Adipocyte (in vitro differentiated cells): Measurements from ENCODE around the gene CD99.
A peak's percentile ranks its signal among the peaks of the same experiment; 100 is the strongest.

ENCODE experiments used
- DNase-seq: peaks from one replicate; pipeline ENCODE4 v3.0.0-alpha.2; 2015; ENCODE audit warnings: low read depth
- H3K27me3 ChIP-seq: replicated peaks from 2 replicates; pipeline ENCODE4 v1.7.0; 2013; ENCODE audit warnings: mild to moderate bottlenecking, low read length, moderate library complexity; ENCODE audit not compliant: control insufficient read depth, insufficient read depth
- H3K36me3 ChIP-seq: 2 replicates; pipeline ENCODE4 v1.7.0; 2013; ENCODE audit warnings: low read length, mild to moderate bottlenecking, moderate library complexity; ENCODE audit not compliant: control insufficient read depth, insufficient read depth, severe bottlenecking
- H3K4me1 ChIP-seq: 2 replicates; pipeline ENCODE4 v1.7.0; 2013; ENCODE audit warnings: mild to moderate bottlenecking, low read length, moderate library complexity; ENCODE audit not compliant: control insufficient read depth, insufficient read depth
- H3K4me3 ChIP-seq: 2 replicates; pipeline ENCODE4 v1.7.0; 2013; ENCODE audit warnings: mild to moderate bottlenecking, low read length, moderate library complexity
- H3K9ac ChIP-seq: 2 replicates; pipeline ENCODE4 v1.7.0; 2013; ENCODE audit warnings: mild to moderate bottlenecking, low read length, moderate library complexity
- H3K9me3 ChIP-seq: 2 replicates; pipeline ENCODE4 v1.7.0; 2013; ENCODE audit warnings: mild to moderate bottlenecking, low read length, moderate library complexity; ENCODE audit not compliant: control insufficient read depth

Gene CD99

GRCh38 chrX:2691543-2692220, 587 bp downstream of the CD99 start:
- DNase-seq = peak; percentile 76
- Histone ChIP-seq H3K4me3 (peak overlapping the region; percentile 89), H3K4me1 (peaks cover 34% of the 10 kb centered on the region), H3K9ac (peak overlapping the region; percentile 98), H3K36me3 (no peaks in the 10 kb centered on the region), H3K27me3 (no peaks in the 10 kb centered on the region), H3K9me3 (no peaks in the 10 kb centered on the region)

GRCh38 chrX:2692221-2693112, 1.4 kb downstream of the CD99 start:
- Histone ChIP-seq H3K36me3 (peaks cover 1% of the 10 kb centered on the region), H3K9ac (peak overlapping the region; percentile 98), H3K9me3 (no peaks in the 10 kb centered on the region), H3K27me3 (no peaks in the 10 kb centered on the region), H3K4me3 (peak overlapping the region; percentile 89), H3K4me1 (peaks cover 42% of the 10 kb centered on the region)
- peak; percentile 66 for DNase-seq

GRCh38 chrX:2693113-2694002, 2.3 kb downstream of the CD99 start:
- no peak for DNase-seq
- Histone ChIP-seq H3K27me3 (no peaks in the 10 kb centered on the region), H3K4me3 (peak overlapping the region; percentile 89), H3K9me3 (no peaks in the 10 kb centered on the region), H3K36me3 (peaks cover 8% of the 10 kb centered on the region), H3K4me1 (peaks cover 50% of the 10 kb centered on the region), H3K9ac (peak overlapping the region; percentile 98)

GRCh38 chrX:2694914-2695267, 3.8 kb downstream of the CD99 start:
- Histone ChIP-seq H3K4me3 (peak overlapping the region; percentile 89), H3K27me3 (no peaks in the 10 kb centered on the region), H3K36me3 (peaks cover 9% of the 10 kb centered on the region), H3K9ac (peak overlapping the region; percentile 71), H3K4me1 (peaks cover 50% of the 10 kb centered on the region), H3K9me3 (no peaks in the 10 kb centered on the region)
- no peak for DNase-seq

- H3K4me3 ChIP-seq = peak overlapping the region; percentile 18
Measured at GRCh38 chrX:2696698-2697215, 5.7 kb downstream of the CD99 start.

GRCh38 chrX:2697306-2697705, 6.2 kb downstream of the CD99 start:
- Histone ChIP-seq H3K4me3 (peak overlapping the region; percentile 18), H3K36me3 (peaks cover 16% of the 10 kb centered on the region)

More at GRCh38 chrX:2696698-2697215, 5.7 kb downstream of the CD99 start:
- Histone ChIP-seq H3K36me3 (peaks cover 16% of the 10 kb centered on the region), H3K9ac (no peak overlapping the region), H3K4me1 (peaks cover 50% of the 10 kb centered on the region), H3K9me3 (no peaks in the 10 kb centered on the region), H3K27me3 (no peaks in the 10 kb centered on the region)
- peak; percentile 62 for DNase-seq

GRCh38 chrX:2697741-2698299, 6.7 kb downstream of the CD99 start:
- Histone ChIP-seq H3K27me3 (no peaks in the 10 kb centered on the region), H3K4me3 (peak overlapping the region; percentile 18), H3K4me1 (peaks cover 46% of the 10 kb centered on the region), H3K36me3 (peaks cover 16% of the 10 kb centered on the region), H3K9ac (no peak overlapping the region), H3K9me3 (no peaks in the 10 kb centered on the region)
- DNase-seq = no peak

More at GRCh38 chrX:2697306-2697705, 6.2 kb downstream of the CD99 start:
- H3K4me1 ChIP-seq = peaks cover 50% of the 10 kb centered on the region
- no peak for DNase-seq
- H3K9me3 ChIP-seq = no peaks in the 10 kb centered on the region
- no peak overlapping the region for H3K9ac ChIP-seq
- H3K27me3 ChIP-seq = no peaks in the 10 kb centered on the region

- Histone ChIP-seq H3K4me1 (peaks cover 40% of the 10 kb centered on the region), H3K9ac (no peak overlapping the region)
Measured at GRCh38 chrX:2698604-2699003, 7.5 kb downstream of the CD99 start.

GRCh38 chrX:2699959-2700358, 8.9 kb downstream of the CD99 start:
- DNase-seq = no peak
- no peak overlapping the region for H3K9ac ChIP-seq
- H3K27me3 ChIP-seq = no peaks in the 10 kb centered on the region
- H3K9me3 ChIP-seq = no peaks in the 10 kb centered on the region
- peaks cover 40% of the 10 kb centered on the region for H3K4me1 ChIP-seq
- H3K4me3 ChIP-seq = no peak overlapping the region
- H3K36me3 ChIP-seq = peaks cover 16% of the 10 kb centered on the region

More at GRCh38 chrX:2698604-2699003, 7.5 kb downstream of the CD99 start:
- DNase-seq = no peak
- H3K27me3 ChIP-seq = no peaks in the 10 kb centered on the region
- peaks cover 16% of the 10 kb centered on the region for H3K36me3 ChIP-seq
- H3K9me3 ChIP-seq = no peaks in the 10 kb centered on the region
- H3K4me3 ChIP-seq = no peak overlapping the region

- no peak for DNase-seq
- Histone ChIP-seq H3K36me3 (peaks cover 16% of the 10 kb centered on the region), H3K27me3 (no peaks in the 10 kb centered on the region), H3K4me1 (peaks cover 41% of the 10 kb centered on the region), H3K9me3 (no peaks in the 10 kb centered on the region), H3K4me3 (no peak overlapping the region), H3K9ac (no peak overlapping the region)
Measured at GRCh38 chrX:2700405-2701320, 9.6 kb downstream of the CD99 start.
